GM19395 (cell line): ENCODE data around the gene TACR2.

Experiments used
- ATAC-seq: cut with Tn5 transposase; IDR thresholded peaks from one replicate; pipeline ENCODE4 v1.9.1; 2021; ENCODE audit warnings: mild to moderate bottlenecking, moderate library complexity; ENCODE audit not compliant: unreplicated experiment

The TACR2 gene

GRCh38 chr10:69416695-69417094, at the start of gene TACR2:
TSS of gene TACR2 (minus strand) at chr10:69416918. CDS start at chr10:69416323, 595 bp downstream.
- ATAC-seq: no peak

DNA sequence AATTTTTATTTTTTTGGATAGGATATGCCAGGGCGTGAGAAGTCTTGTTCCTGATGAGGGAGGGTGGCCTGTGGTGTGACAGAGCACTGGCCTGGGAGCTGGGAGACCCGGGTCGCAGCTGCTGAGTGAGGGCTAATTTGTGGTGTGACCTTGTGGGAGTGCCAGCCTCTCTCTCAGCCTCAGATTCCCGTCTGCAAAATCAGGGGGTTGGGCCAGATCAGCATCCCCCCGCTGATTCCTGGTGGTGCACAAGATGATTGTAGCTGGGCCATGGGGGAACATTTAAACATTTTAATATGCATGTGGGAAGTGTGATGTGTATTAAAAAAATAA, 49.4 kb upstream of the TACR2 start:
- ATAC-seq: no peak

DNA sequence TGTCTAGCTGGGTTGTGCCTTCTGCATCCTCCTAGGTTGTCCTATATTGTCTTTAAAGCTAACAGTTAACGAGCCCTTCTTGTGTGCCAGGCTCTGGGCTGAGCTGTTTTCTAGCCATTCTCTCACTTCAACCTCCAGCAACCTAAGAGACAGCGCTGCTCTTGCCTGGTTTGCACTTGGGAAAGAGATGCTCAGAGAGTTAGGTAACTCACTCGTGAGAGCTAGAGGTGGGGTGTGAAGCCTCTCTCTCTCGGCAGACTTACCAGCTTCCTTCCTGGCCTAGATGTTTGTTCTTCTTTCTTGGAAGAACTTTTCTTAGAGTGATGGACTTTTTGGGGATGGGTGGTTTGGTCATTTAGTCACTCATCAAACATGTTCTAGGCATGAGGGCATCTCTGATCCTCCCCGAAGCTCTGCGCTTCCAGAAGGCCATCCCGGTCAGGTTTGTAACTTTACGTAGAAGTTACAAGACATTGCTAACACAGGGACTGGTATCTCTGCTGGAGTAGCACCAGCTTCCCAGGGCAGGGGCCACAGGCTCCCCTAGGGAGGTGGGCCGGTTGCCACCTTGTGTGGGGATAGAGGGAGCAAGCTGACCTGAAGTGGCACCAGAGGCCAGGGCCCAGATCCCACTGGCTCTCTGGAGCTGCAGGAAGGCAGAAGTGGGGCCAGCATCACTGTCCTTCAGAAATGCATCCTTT, 48.9 kb upstream of the TACR2 start:
- ATAC-seq: no peak

GRCh38 chr10:69464801-69465401, 48.2 kb upstream of the TACR2 start:
- no peak for ATAC-seq

- ATAC-seq: no peak
These were observed 47.7 kb upstream of the TACR2 start for GRCh38 chr10:69464401-69464800.

GRCh38 chr10:69463886-69464285, 47.2 kb upstream of the TACR2 start:
- ATAC-seq: no peak

DNA sequence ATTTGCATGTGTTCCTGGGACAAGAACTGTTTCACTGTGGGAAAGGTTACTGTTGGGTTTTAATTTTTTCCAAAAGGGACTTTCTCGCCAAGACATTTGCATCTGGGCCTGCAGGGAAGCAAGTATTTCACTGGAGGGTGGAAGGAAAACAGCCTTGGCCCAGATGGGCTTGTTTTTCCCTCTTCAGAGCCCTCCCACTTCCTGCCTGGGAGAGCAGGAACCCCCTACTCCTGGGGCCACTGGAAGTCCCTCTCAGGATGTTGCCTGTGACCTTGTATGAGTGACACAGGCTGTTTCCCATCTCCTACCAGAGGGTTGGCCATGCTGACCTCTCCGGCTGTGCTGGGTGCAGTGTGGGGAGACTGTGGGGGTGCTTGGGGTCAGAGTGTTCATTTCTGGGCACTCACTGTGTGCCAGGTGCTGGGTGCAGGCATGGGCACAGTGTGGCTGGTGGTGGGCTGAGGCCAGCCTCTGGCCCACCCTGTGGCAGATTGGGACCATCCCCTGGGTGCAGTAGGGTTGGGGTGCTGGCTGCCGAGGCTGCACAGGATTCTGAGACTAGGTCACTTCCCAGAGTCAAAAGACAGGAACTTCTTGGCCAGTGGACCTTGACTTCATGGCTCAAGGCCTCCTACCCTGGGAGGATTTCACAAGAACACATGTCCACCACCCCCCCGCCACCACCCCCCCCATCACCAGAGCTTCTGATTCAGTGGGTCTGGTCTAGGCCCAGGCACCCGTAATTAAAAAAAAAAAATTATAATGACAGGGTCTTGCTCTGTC, 44.7 kb upstream of the TACR2 start:
- no peak for ATAC-seq

DNA sequence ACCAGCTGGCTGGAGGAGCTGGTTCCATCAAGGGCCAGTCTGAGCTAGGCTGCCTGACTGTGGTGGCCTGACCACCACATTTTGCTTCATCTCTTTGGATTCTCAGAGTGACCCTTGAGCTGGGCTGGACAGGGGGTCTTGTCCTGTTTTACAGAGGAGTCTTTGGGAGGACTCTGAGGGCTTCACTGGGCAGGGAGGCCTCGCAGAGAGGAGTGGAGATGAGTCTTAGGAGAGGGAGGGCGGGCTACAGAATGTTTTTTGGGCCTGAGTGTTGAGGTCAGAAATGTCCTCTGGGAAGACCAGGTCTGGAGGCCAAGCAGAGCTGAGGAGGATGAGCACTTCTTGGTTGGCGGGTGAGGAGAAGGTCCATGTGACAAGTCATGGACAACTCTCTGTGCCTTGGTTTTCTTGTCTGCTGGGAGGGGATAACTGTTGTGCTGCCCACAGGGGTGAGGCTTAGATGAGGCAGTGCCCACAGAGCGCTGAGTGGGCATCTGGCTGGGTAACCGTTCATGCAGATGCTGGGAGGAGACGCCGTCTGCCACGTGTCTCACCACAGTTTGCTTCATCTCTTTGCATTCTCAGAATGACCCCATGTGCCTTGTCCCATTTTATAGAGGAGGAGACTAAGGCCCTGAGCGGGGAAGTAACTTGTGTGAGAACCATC, 44.0 kb upstream of the TACR2 start:
- no peak for ATAC-seq

DNA sequence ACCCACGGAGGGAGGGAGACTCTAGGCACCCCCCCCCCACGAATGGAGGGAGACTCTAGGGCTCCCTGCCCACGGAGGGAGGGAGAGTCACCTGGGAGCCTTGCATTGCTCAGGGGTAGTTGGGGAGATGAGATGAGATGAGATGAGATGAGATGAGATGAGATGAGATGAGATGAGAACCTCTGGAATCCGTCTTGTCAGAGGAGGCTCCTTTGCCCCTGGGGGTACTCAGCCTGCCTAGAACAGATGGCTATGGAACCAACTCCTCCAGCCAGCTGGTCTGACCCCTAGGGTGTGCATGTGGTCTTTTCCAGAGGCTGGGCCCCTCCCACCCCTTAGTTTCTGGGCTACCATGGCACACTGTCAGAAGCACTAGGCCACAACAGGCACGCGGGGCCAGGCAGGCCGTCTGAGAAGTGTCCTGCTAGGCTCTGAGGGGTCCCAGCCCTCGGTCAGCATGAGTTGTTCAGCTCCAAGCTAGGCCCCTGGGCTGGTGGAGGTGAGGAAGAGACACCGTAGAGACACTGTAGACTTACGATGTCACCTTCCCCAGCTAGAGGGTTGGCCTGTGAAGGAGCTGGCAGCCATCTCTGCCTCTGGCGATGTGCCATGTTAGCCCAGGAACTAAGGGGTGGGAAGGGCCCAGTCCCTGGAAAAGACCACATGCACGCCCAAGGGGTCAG, 43.3 kb upstream of the TACR2 start:
- no peak for ATAC-seq

GRCh38 chr10:69459101-69459790, 42.5 kb upstream of the TACR2 start:
- no peak for ATAC-seq

- ATAC-seq: no peak
These were observed 41.8 kb upstream of the TACR2 start for GRCh38 chr10:69458430-69459100.

- ATAC-seq: no peak
These were observed 41.1 kb upstream of the TACR2 start for GRCh38 chr10:69457771-69458237.

DNA sequence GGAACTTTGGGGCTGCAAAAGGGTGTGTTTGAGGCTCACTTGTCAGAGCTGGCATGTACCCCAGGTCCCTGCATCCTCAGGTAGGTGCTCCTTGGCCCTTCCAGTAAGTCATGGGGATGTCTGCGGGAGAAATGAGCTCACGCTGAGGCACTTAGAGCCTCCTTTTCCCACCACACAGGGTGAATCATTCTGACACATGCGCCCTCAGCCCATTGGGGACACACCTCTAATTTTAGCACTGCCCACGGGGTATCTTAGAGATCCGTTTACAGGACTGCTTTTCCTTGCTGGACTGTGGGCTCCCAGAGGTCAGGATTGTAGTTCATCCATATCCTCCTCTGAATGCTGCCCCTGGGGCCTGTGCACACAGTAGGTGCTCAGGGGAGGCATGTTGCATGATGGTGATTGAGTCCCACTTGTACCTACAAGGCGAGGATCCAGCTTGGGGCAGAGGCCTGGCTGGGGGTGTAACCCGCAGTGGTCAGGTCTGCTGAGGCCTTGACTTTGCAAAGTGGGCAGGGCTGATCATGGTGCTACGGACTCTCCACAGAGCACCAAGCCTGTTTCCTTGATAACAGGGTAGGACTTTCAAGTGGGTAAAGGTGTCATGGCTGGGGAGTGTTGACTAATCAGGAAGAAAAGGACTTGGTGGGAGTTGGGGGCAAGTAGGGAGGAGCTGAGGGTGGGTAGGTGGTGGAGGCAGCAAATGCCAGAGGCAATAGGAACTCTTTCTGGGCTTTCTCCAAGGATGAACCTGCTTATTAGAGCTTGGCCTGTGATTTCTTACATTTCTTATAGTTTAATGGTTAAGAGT, 40.4 kb upstream of the TACR2 start:
- ATAC-seq: no peak

GRCh38 chr10:69455006-69455763, 38.5 kb upstream of the TACR2 start:
- ATAC-seq: no peak

- no peak for ATAC-seq
These were observed 37.1 kb upstream of the TACR2 start for GRCh38 chr10:69453795-69454194.

- no peak for ATAC-seq
These were observed 36.1 kb upstream of the TACR2 start for GRCh38 chr10:69452676-69453415.

- peak; percentile 17 for ATAC-seq
These were observed 35.1 kb upstream of the TACR2 start for GRCh38 chr10:69451784-69452251.
